Mesendoderm (in vitro differentiated cells): ENCODE data around the gene PSMB7.

Source experiments
- DNase-seq: peaks from one replicate; pipeline ENCODE4 v3.0.0; 2013
- H2AK5ac ChIP-seq: 2 replicates; pipeline ENCODE4 v1.6.1; 2013; ENCODE audit warnings: low read length, inconsistent platforms
- H2BK120ac ChIP-seq: 2 replicates; pipeline ENCODE4 v1.6.1; 2013; ENCODE audit warnings: low read depth, mild to moderate bottlenecking, low read length, moderate library complexity, mixed read lengths
- H2BK15ac ChIP-seq: replicated peaks from 2 replicates; pipeline ENCODE4 v1.6.1; 2013; ENCODE audit warnings: low read depth, mild to moderate bottlenecking, moderate library complexity
- H2BK5ac ChIP-seq: 2 replicates; pipeline ENCODE4 v1.6.1; 2013; ENCODE audit warnings: low read length, inconsistent platforms
- H3K18ac ChIP-seq: 2 replicates; pipeline ENCODE4 v1.6.1; 2013; ENCODE audit warnings: mild to moderate bottlenecking, low read length, mixed read lengths
- H3K23ac ChIP-seq: one replicate; pipeline ENCODE4 v1.6.1; 2013; ENCODE audit warnings: low read length
- H3K27ac ChIP-seq: 2 replicates; pipeline ENCODE4 v1.5.1; 2013; ENCODE audit warnings: low read depth, mild to moderate bottlenecking, inconsistent platforms, low read length, moderate library complexity
- H3K27me3 ChIP-seq: 2 replicates; pipeline ENCODE4 v1.6.1; 2013; ENCODE audit warnings: low read length, control low read depth, mild to moderate bottlenecking, inconsistent platforms; ENCODE audit not compliant: insufficient read depth, poor library complexity
- H3K36me3 ChIP-seq: 2 replicates; pipeline ENCODE4 v1.6.1; 2013; ENCODE audit warnings: low read length, inconsistent platforms; ENCODE audit not compliant: control insufficient read depth, insufficient read depth
- H3K4ac ChIP-seq: one replicate; pipeline ENCODE4 v1.6.1; 2013; ENCODE audit warnings: low read depth, mild to moderate bottlenecking, low read length, moderate library complexity
- H3K4me1 ChIP-seq: 2 replicates; pipeline ENCODE4 v1.6.1; 2013; ENCODE audit warnings: low read depth, low read length, inconsistent platforms; ENCODE audit not compliant: control insufficient read depth
- H3K4me2 ChIP-seq: 2 replicates; pipeline ENCODE4 v1.6.1; 2013; ENCODE audit warnings: low read length
- H3K4me3 ChIP-seq: 2 replicates; pipeline ENCODE4 v1.5.1; 2013; ENCODE audit warnings: mild to moderate bottlenecking, low read length
- H3K56ac ChIP-seq: one replicate; pipeline ENCODE4 v1.6.1; 2013; ENCODE audit warnings: low read length
- H3K79me1 ChIP-seq: 2 replicates; pipeline ENCODE4 v1.6.1; 2013; ENCODE audit warnings: low read length, inconsistent platforms
- H3K79me2 ChIP-seq: 2 replicates; pipeline ENCODE4 v1.6.1; 2013; ENCODE audit warnings: mild to moderate bottlenecking, low read length; ENCODE audit not compliant: control insufficient read depth, insufficient read depth
- H3K9ac ChIP-seq: 2 replicates; pipeline ENCODE4 v1.6.1; 2013; ENCODE audit warnings: low read length, inconsistent platforms
- H4K5ac ChIP-seq: one replicate; pipeline ENCODE4 v1.6.1; 2013; ENCODE audit warnings: low read length
- H4K8ac ChIP-seq: one replicate; pipeline ENCODE4 v1.6.1; 2013; ENCODE audit warnings: low read depth, mild to moderate bottlenecking, control low read depth, low read length, moderate library complexity
- WGBS: extraction: QIAGEN DNeasy Blood & Tissue Kit; methylation state at CpG from one replicate; pipeline ENCODE4 v1.1.7; 2013; ENCODE audit warnings: low lambda C conversion rate, missing lambda C conversion rate; ENCODE audit not compliant: insufficient coverage; ENCODE audit errors: extremely low coverage; 5-methylcytosine and 5-hydroxymethylcytosine counted together

PSMB7 gene

DNA sequence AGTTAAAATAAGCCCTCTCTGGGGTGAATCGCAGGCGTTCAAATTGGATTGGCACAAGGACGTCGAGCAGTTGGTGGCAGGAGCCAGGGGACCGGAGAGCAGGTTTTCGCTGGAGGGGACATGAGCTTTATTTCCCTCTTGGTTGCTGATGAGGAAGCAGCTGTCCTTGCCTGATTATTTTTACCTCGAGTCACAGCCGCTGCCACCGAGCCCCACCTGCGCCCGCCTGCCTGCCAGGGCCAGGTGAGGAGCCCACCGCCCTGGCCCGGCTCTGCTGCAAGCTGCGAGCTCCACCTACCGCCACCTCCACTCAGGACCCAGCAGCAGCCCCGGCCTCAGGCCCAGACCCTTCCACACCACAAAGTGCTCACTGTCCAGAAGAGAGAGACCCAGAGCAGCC, 26.0 kb upstream of the PSMB7 start:
- Histone ChIP-seq H2AK5ac (no peak overlapping the region), H2BK5ac (no peak overlapping the region), H3K36me3 (no peaks in the 10 kb centered on the region), H2BK15ac (no peak overlapping the region), H3K79me2 (no peaks in the 10 kb centered on the region), H2BK120ac (no peak overlapping the region), H3K56ac (no peak overlapping the region), H3K4me1 (no peaks in the 10 kb centered on the region), H3K27ac (no peak overlapping the region), H4K5ac (no peak overlapping the region), H3K4me2 (no peak overlapping the region), H4K8ac (no peak overlapping the region), H3K9ac (no peak overlapping the region), H3K27me3 (no peaks in the 10 kb centered on the region), H3K79me1 (no peaks in the 10 kb centered on the region), H3K4ac (no peak overlapping the region), H3K4me3 (no peak overlapping the region), H3K23ac (no peak overlapping the region), H3K18ac (no peak overlapping the region)
- no CpG with 5 or more reads among the region's 16 CpGs for WGBS
- DNase-seq: no peak

GRCh38 chr9:124440786-124441185, 25.5 kb upstream of the PSMB7 start:
- Histone ChIP-seq H3K36me3 (no peaks in the 10 kb centered on the region), H3K4me2 (no peak overlapping the region), H3K4me1 (no peaks in the 10 kb centered on the region), H3K27ac (no peak overlapping the region), H3K4me3 (no peak overlapping the region), H3K18ac (no peak overlapping the region), H4K8ac (no peak overlapping the region), H2AK5ac (no peak overlapping the region), H4K5ac (no peak overlapping the region), H3K4ac (no peak overlapping the region), H3K9ac (no peak overlapping the region), H2BK5ac (no peak overlapping the region), H2BK15ac (no peak overlapping the region), H3K79me2 (no peaks in the 10 kb centered on the region), H2BK120ac (no peak overlapping the region), H3K79me1 (no peaks in the 10 kb centered on the region), H3K23ac (no peak overlapping the region), H3K56ac (no peak overlapping the region), H3K27me3 (no peaks in the 10 kb centered on the region)
- no peak for DNase-seq
- no CpG with 5 or more reads among the region's 10 CpGs for WGBS

- Histone ChIP-seq H3K79me2 (no peaks in the 10 kb centered on the region), H2BK15ac (no peak overlapping the region), H3K36me3 (no peaks in the 10 kb centered on the region), H3K4me3 (no peak overlapping the region), H3K4me1 (no peaks in the 10 kb centered on the region), H3K79me1 (no peaks in the 10 kb centered on the region), H3K4me2 (no peak overlapping the region), H4K8ac (no peak overlapping the region), H2AK5ac (no peak overlapping the region), H3K9ac (no peak overlapping the region), H2BK120ac (no peak overlapping the region), H3K56ac (no peak overlapping the region), H4K5ac (no peak overlapping the region), H3K4ac (no peak overlapping the region), H3K27me3 (no peaks in the 10 kb centered on the region), H3K23ac (no peak overlapping the region), H2BK5ac (no peak overlapping the region), H3K18ac (no peak overlapping the region), H3K27ac (no peak overlapping the region)
- WGBS: no CpG with 5 or more reads among the region's 6 CpGs
- no peak for DNase-seq
Observed at GRCh38 chr9:124439686-124440243, 24.5 kb upstream of the PSMB7 start.

- no peak overlapping the region for H3K4me2 ChIP-seq
- no CpG with 5 or more reads among the region's 1 CpG for WGBS
- no peak overlapping the region for H3K56ac ChIP-seq
- H3K23ac ChIP-seq: no peak overlapping the region
- H3K4me1 ChIP-seq: no peaks in the 10 kb centered on the region
- no peaks in the 10 kb centered on the region for H3K36me3 ChIP-seq
- H3K79me2 ChIP-seq: no peaks in the 10 kb centered on the region
- H3K4me3 ChIP-seq: no peak overlapping the region
- H2BK5ac ChIP-seq: no peak overlapping the region
- H3K27ac ChIP-seq: no peak overlapping the region
- DNase-seq: no peak
- no peak overlapping the region for H4K8ac ChIP-seq
- H3K4ac ChIP-seq: no peak overlapping the region
- H3K27me3 ChIP-seq: no peaks in the 10 kb centered on the region
- H2AK5ac ChIP-seq: no peak overlapping the region
- no peak overlapping the region for H4K5ac ChIP-seq
- no peak overlapping the region for H2BK15ac ChIP-seq
- no peak overlapping the region for H3K9ac ChIP-seq
- H3K18ac ChIP-seq: no peak overlapping the region
- H2BK120ac ChIP-seq: no peak overlapping the region
- no peaks in the 10 kb centered on the region for H3K79me1 ChIP-seq
Observed at GRCh38 chr9:124439086-124439485, 23.8 kb upstream of the PSMB7 start.

DNA sequence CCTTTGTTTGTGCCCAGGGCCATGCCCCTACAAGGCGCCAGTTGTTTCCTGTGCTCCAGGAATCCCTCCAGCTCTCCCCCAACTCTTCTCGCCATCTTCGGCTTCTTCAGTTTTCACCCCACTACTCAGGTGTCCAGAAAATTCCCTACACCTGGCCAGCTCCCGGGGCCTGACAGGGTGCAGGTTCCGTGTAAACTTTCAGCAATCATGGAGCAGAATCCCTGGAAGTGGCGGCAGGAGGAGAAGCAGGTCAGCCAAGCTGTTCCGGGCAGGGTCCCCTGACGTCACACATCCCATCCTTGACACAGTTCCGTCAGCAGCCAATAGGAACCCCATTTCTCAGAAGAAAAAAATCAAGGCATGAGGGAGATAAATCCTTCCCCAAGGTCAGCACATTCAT, 22.8 kb upstream of the PSMB7 start:
- Histone ChIP-seq H2AK5ac (no peak overlapping the region), H2BK15ac (no peak overlapping the region), H3K4me2 (no peak overlapping the region), H3K56ac (no peak overlapping the region), H3K4ac (no peak overlapping the region), H3K4me3 (no peak overlapping the region), H4K5ac (no peak overlapping the region), H2BK5ac (no peak overlapping the region), H3K18ac (no peak overlapping the region), H3K27me3 (no peaks in the 10 kb centered on the region), H3K9ac (no peak overlapping the region), H2BK120ac (no peak overlapping the region), H3K27ac (no peak overlapping the region), H3K36me3 (no peaks in the 10 kb centered on the region), H3K79me1 (no peaks in the 10 kb centered on the region), H4K8ac (no peak overlapping the region), H3K4me1 (no peaks in the 10 kb centered on the region), H3K23ac (no peak overlapping the region), H3K79me2 (no peaks in the 10 kb centered on the region)
- no CpG with 5 or more reads among the region's 9 CpGs for WGBS
- no peak for DNase-seq

GRCh38 chr9:124437086-124437485, 21.8 kb upstream of the PSMB7 start:
- no peak for DNase-seq
- H4K5ac ChIP-seq: no peak overlapping the region
- no peak overlapping the region for H3K9ac ChIP-seq
- no peak overlapping the region for H3K4ac ChIP-seq
- H3K4me3 ChIP-seq: no peak overlapping the region
- no peaks in the 10 kb centered on the region for H3K4me1 ChIP-seq
- H2BK120ac ChIP-seq: no peak overlapping the region
- no peak overlapping the region for H3K18ac ChIP-seq
- H3K27ac ChIP-seq: no peak overlapping the region
- H3K27me3 ChIP-seq: no peaks in the 10 kb centered on the region
- no peaks in the 10 kb centered on the region for H3K79me1 ChIP-seq
- H2BK15ac ChIP-seq: no peak overlapping the region
- no peak overlapping the region for H2BK5ac ChIP-seq
- no peaks in the 10 kb centered on the region for H3K36me3 ChIP-seq
- H3K4me2 ChIP-seq: no peak overlapping the region
- WGBS: no CpG with 5 or more reads among the region's 3 CpGs
- no peak overlapping the region for H3K56ac ChIP-seq
- no peak overlapping the region for H2AK5ac ChIP-seq
- no peak overlapping the region for H4K8ac ChIP-seq
- no peaks in the 10 kb centered on the region for H3K79me2 ChIP-seq
- H3K23ac ChIP-seq: no peak overlapping the region
